Measurements from ENCODE around the gene PPIL3. TPM values are rescaled to one million over a fixed set of nuclear protein-coding genes. Genes with fewer than 3 reads are reported as not detected.

Gene PPIL3
- total and polyA plus RNA-seq, 9 of the 15 experiments (the other 6 are each of a cell fraction or from before 2014, with no cell fraction given), result 22.4 to 66.2 (median 49.0) TPM

- TF ChIP-seq, protein P1, sequence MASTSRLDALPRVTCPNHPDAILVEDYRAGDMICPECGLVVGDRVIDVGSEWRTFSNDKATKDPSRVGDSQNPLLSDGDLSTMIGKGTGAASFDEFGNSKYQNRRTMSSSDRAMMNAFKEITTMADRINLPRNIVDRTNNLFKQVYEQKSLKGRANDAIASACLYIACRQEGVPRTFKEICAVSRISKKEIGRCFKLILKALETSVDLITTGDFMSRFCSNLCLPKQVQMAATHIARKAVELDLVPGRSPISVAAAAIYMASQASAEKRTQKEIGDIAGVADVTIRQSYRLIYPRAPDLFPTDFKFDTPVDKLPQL (IDR thresholded peaks at IDR 0.05; ENCODE audit: extremely low read depth, insufficient read length), result no peak
- TF ChIP-seq PHF20 (IDR thresholded peaks at IDR 0.05; ENCODE audit: partially characterized antibody) (no peak), XRCC3 (IDR thresholded peaks at IDR 0.05) (no peak), ETV5 (CRISPR knock-in tag; IDR thresholded peaks at IDR 0.05; ENCODE audit: low read depth) (no peak), HMBOX1 (IDR thresholded peaks at IDR 0.05) (peak; percentile 61; the same call in 1 of the 2 replicates), RFX1 (IDR thresholded peaks at IDR 0.05) (no peak)
Measured at GRCh38 chr2:200862532-200863000, 26.3 kb downstream of the PPIL3 start (continued).

DNA sequence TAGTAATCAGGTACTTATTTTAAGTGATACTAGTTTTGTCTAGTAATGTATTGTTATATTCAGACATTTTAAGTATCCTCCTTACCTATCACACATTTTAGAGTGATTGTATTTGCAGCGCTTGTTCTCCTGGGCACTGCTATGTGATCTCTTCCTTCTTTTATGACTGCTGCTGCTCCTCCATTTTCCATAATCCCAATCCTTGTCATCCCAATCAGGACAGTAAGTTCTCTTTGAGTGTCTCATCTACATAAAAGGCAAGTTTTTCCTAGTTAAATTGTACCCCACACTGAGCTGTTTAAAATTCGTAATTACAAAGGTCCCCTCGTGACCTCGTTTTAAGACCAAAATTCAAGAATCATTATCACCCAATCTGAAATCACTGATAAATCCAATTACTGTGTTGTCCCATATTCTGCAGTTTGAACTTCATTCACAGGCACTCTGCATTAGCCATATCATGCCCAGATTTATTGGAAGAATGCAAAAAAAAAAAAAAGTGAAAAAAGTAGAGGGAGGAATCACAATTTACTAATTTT, 27.2 kb downstream of the PPIL3 start:
- no peak for FAIRE-seq
- Histone ChIP-seq H4K20me1 (replicated peaks; ENCODE audit: control insufficient read depth, insufficient read depth, low read length) (peaks cover 10% of the 10 kb centered on the region), H3K36me3 (ENCODE audit: control insufficient read depth, insufficient read depth, low read length) (peaks cover 59% of the 10 kb centered on the region), H3K4me2 (ENCODE audit: insufficient read depth, low read length) (peak overlapping the region; percentile 72), H3K27me3 (ENCODE audit: control insufficient read depth in 2 of 2, insufficient read depth in 2 of 2, low read length in 2 of 2) (no peaks in the 10 kb centered on the region), H2AFZ (ENCODE audit: low read depth, low read length) (no peak overlapping the region), H3K9me1 (ENCODE audit: control insufficient read depth, insufficient read depth, low read length) (no peaks in the 10 kb centered on the region), H3K4me3 (peak overlapping the region; percentile 73), H3K79me2 (ENCODE audit: control insufficient read depth, insufficient read depth, low read length) (peaks cover 77% of the 10 kb centered on the region), H3K4me1 (replicated peaks in 1 of 2; ENCODE audit: control insufficient read depth in 2 of 2, insufficient read depth in 2 of 2, low read length in 2 of 2) (peaks cover 4 to 7% of the 10 kb centered on the region in 2 experiments; a peak in 4 of 5 replicates), H3K27ac (ENCODE audit: extremely low read depth, low read depth, low read length) (no peak overlapping the region), H3K9me3 (replicated peaks; ENCODE audit: control insufficient read depth, insufficient read depth, low read depth, low read length) (no peaks in the 10 kb centered on the region), H3K9ac (ENCODE audit: insufficient read depth in 1 of 2, low read depth in 2 of 2, low read length in 2 of 2) (peak overlapping the region in 1 of 2 experiments; percentile 63; a peak in 2 of 4 replicates)
- ATAC-seq, result no peak
- intact Hi-C loops (cut with micrococcal nuclease), result loop anchor here (2.0 to 5.0 kb wide), 2 partner anchors 27 to 49 kb away; partner anchors contain the start of genes BZW1, NIF3L1 and PPIL3
- CTCF ChIA-PET (ENCODE audit: low intra/inter-chr PET ratio), result no interaction called here
- WGBS (ENCODE audit: insufficient coverage, low coverage, missing lambda C conversion rate), result 13% methylated on average over 4 of the region's 4 CpGs
- in situ Hi-C loops (cut with MboI), result no loop called here
- POLR2A ChIA-PET, result interaction anchor here (1.0 to 1.4 kb wide), 3 partner anchors 9 to 27 kb away, joined by 3 to 6 read pairs (median 3); partner anchors contain the start of genes NIF3L1 and PPIL3
- DNase-seq (ENCODE audit: extremely low read depth in 1 of 4, low spot score in 3 of 4), result no peak
- BruUV-seq (replicated peaks), result no TSS peak
- TF ChIP-seq BRF2 (IDR thresholded peaks at IDR 0.05; ENCODE audit: borderline replicate concordance, insufficient read depth, insufficient read length), result no peak
- TF ChIP-seq, protein P2, sequence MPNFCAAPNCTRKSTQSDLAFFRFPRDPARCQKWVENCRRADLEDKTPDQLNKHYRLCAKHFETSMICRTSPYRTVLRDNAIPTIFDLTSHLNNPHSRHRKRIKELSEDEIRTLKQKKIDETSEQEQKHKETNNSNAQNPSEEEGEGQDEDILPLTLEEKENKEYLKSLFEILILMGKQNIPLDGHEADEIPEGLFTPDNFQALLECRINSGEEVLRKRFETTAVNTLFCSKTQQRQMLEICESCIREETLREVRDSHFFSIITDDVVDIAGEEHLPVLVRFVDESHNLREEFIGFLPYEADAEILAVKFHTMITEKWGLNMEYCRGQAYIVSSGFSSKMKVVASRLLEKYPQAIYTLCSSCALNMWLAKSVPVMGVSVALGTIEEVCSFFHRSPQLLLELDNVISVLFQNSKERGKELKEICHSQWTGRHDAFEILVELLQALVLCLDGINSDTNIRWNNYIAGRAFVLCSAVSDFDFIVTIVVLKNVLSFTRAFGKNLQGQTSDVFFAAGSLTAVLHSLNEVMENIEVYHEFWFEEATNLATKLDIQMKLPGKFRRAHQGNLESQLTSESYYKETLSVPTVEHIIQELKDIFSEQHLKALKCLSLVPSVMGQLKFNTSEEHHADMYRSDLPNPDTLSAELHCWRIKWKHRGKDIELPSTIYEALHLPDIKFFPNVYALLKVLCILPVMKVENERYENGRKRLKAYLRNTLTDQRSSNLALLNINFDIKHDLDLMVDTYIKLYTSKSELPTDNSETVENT (CRISPR knock-in tag; IDR thresholded peaks at IDR 0.05), result no peak
- no peak for TF ChIP-seq SAFB (IDR thresholded peaks at IDR 0.05; ENCODE audit: borderline replicate concordance, low read depth, low read length)
- TF ChIP-seq RBM39 (optimal IDR thresholded peaks at IDR 0.05; ENCODE audit: low read depth, low read length), result no peak
- TF ChIP-seq NR2F6 (CRISPR knock-in tag; IDR thresholded peaks at IDR 0.05), result no peak
- TF ChIP-seq GATAD2A (IDR thresholded peaks at IDR 0.05), result no peak
- no peak for TF ChIP-seq XRCC4 (IDR thresholded peaks at IDR 0.05; ENCODE audit: extremely low read depth, insufficient read depth, insufficient read length)
- no peak for TF ChIP-seq PYGO2 (tag; IDR thresholded peaks at IDR 0.05)
- TF ChIP-seq, protein P3, sequence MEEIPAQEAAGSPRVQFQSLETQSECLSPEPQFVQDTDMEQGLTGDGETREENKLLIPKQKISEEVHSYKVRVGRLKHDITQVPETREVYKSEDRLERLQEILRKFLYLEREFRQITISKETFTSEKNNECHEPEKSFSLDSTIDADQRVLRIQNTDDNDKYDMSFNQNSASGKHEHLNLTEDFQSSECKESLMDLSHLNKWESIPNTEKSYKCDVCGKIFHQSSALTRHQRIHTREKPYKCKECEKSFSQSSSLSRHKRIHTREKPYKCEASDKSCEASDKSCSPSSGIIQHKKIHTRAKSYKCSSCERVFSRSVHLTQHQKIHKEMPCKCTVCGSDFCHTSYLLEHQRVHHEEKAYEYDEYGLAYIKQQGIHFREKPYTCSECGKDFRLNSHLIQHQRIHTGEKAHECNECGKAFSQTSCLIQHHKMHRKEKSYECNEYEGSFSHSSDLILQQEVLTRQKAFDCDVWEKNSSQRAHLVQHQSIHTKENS (CRISPR knock-in tag; IDR thresholded peaks at IDR 0.05), result no peak
